GM21515 (cell line): ENCODE measurements around the gene MYOF.
"Not testable (repeated sequence)": the region's sequence is repeated elsewhere in the genome, so short reads cannot be mapped to it uniquely, and the experiment has no call there.

Experiments
- ATAC-seq: cut with Tn5 transposase; IDR thresholded peaks from one replicate; pipeline ENCODE4 v1.9.1; 2021; ENCODE audit not compliant: unreplicated experiment

MYOF gene

GRCh38 chr10:93358398-93358797, 123.7 kb downstream of the MYOF start:
- ATAC-seq, result not testable (repeated sequence)

GRCh38 chr10:93357680-93358079, 124.5 kb downstream of the MYOF start:
- ATAC-seq, result no peak

GRCh38 chr10:93356516-93356915, 125.6 kb downstream of the MYOF start:
- no peak for ATAC-seq

- no peak for ATAC-seq
Measured at GRCh38 chr10:93352638-93353383, 129.3 kb downstream of the MYOF start.

GRCh38 chr10:93346694-93347093, 135.4 kb downstream of the MYOF start:
- no peak for ATAC-seq

DNA sequence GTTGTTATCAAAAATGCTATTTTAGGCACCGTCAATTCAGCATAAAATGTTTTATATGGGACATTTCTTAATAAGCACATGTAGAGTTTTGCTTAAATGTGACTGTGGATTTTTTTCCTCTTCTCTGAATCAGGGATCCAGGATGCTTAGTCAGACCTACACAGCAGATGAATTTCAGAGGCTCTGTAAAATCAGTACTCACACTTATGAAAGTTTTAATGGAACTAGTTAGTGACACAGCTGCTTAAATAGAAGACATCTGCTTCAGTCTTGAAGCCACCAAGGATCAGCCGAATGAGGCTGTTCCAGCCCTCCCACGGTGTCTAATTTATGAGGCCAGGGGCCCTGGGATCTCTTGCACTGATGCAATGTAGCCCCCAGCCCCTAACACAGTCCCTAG, 136.0 kb downstream of the MYOF start:
- no peak for ATAC-seq

DNA sequence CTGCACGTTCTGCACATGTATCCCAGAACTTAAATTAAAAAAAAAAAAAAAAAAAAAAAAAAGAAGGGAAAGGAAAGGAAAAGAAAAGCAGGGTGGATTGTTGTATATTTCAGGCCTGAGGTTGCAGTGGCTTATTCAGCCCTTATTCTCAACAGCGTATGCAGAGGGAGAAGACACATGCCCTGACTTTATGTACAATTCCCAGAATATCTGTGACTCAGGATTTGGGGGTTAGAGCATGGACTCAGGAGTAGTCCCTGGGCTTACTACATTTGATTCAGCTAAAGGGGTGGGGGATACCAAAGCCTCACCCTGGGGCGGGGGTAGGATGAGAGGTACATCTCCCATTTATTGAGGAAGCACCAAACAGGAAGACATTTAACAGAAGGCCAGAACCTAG, 137.4 kb downstream of the MYOF start:
- ATAC-seq, result no peak

- ATAC-seq, result no peak
Measured at GRCh38 chr10:93342921-93343320, 139.2 kb downstream of the MYOF start.

DNA sequence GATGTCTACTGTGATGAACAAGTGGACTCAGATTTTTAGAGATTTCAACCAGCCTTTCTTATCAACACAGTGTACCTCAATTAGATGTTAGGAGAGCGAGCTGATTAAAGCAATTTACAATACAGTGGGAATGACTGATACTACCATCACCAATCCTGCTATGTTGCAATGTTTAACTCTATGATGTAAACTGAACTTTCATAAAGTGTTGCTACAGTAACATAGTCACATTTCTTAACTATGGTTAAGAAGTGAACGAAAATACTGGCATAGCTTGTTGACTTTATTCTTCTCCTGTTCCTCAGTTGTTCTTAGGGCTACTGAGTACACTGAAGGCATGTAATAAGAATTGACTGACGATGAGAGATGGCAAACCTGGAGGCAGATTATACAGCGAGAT, 139.8 kb downstream of the MYOF start:
- no peak for ATAC-seq

DNA sequence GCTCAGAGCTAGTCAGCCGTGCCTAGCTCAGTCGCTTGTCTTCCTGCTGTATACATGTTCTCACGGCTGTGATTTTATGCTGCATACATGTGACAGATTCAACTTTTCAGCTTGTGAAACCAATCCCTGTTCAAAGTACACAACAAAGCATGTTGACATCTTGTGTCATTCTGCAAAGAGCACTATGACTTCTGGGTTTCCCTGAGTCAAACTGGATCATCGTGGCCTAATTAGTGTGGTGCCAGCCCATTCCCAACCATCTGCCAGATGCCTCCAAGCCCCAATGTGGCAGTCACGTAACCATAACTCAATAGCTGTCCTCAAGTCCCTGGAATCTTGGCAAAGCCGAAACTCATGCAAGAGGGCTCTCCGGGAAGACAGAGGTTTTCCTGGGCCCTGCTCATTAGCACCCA, 144.8 kb downstream of the MYOF start:
- ATAC-seq, result no peak

- ATAC-seq, result no peak
Measured at GRCh38 chr10:93336678-93337077, 145.5 kb downstream of the MYOF start.

- ATAC-seq, result no peak
Measured at GRCh38 chr10:93336110-93336509, 146.0 kb downstream of the MYOF start.

GRCh38 chr10:93334901-93335327, 147.2 kb downstream of the MYOF start:
- no peak for ATAC-seq

DNA sequence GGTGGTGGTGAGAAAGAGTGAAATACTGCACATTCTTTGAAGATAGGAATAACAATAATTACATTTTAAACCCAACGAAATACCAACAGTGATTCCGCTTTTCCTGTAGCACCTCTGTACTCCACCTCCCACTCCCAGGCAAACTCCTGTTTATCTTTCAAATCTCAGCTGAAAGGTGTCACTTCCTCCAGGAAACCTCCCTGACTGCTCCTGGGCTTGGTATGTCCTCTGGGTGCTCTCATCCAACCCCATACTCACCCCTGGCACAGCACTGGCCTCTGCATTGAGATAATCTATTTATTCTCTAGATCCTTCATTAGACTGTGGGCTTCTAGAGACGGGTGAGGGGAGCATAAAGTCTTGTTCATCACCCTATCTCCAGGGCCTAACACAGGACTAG, 148.0 kb downstream of the MYOF start:
- no peak for ATAC-seq

- ATAC-seq, result no peak
Measured at GRCh38 chr10:93333278-93333978, 148.7 kb downstream of the MYOF start.

- no peak for ATAC-seq
Measured at GRCh38 chr10:93330824-93331223, 151.3 kb downstream of the MYOF start.

- ATAC-seq, result no peak
Measured at GRCh38 chr10:93319896-93320295, 162.2 kb downstream of the MYOF start.

DNA sequence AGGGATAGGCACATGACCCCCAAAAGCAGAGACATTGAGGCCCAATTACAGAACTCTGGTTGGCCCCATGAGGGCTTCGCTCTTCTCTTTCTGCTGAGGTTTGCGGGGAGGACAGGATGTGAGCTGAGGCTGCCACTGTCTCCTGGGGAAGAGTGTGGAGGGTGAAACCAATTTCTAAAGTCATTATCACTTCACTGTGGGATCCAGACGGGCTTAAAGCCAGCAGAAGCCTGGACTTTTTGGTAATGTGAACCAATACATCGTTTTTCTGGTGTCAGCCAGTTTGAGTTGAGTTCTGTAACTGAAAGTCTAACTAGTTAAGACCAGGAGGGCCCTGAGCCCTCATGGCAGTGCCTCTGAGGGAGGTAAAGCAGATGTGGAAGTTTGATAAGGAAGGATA, 163.0 kb downstream of the MYOF start:
- no peak for ATAC-seq

DNA sequence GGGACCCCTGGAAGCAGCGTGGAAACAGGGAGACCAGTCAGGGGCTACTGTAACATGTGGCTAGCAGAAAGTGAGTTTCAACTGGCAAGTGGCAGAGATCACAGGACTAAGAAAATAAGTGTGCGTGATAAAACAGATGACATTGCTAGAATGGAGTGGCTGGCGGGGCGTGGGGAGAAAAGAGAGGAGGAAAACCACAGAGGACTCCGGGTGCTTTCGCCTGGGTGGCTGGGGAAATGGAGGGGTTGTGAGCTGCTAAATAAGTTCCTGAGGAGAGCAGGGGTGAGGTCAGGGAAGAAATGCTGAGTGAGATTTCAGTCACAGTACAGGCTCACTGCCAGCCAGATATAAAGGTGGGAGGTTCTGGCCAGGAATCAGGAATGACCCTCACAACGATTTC, 166.9 kb downstream of the MYOF start:
- no peak for ATAC-seq

GRCh38 chr10:93314656-93315055, 167.5 kb downstream of the MYOF start:
- ATAC-seq, result not testable (repeated sequence)

DNA sequence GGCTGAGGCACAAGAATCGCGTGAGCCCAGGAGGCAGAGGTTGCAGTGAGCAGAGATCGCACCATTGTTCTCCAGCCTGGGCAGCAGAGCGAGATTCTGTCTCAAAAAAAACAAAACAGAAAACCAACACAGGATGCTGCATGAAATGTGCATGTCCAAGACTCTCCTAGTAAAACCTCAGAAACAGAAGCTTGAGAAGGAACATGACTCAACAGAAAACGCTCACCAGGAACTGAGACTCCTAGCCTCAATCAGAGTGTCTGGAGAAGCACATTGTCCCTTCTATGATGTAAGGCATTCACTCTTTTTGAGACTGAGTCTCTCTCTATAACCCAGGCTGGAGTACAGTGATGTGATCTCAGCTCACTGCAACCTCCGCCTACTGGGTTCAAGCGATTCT, 168.3 kb downstream of the MYOF start:
- ATAC-seq, result no peak

DNA sequence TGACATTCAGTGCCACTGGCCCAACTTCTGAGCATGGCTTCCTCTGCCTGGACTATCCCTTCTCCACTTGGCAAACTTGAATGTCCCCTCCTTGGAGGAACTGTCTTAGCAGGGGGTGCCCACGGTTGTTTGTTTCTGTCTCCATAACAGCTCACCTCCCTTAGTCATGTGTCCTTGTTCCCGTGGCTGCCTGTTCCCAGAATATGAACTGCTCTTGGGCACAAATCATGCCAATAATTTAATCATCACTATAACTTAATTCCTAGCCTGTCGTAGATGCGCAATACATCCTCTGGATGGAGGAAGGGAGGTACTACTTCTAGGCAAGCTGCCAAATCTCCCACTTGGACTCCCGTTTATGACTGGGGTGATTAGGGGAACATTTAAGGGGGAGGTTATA, 173.1 kb downstream of the MYOF start:
- ATAC-seq, result no peak

- ATAC-seq, result no peak
Measured at GRCh38 chr10:93305122-93305521, 177.0 kb downstream of the MYOF start.
